HTERT RPE-1 (cell line): ENCODE results near the gene YWHAB.

Source experiments
- in situ Hi-C: fragments of 300-500 bp; cut with MboI; formaldehyde crosslinking; loops from 4 replicates; pipeline ENCODE4 v1.14.3; 2020; ENCODE audit warnings: low sequenced_read_pairs

YWHAB gene

GRCh38 chr20:44950368-44950767, 64.9 kb downstream of the YWHAB start:
- in situ Hi-C loops, result no loop called here

GRCh38 chr20:44952731-44953130, 67.2 kb downstream of the YWHAB start:
- in situ Hi-C loops, result no loop called here

GRCh38 chr20:44954211-44954610, 68.7 kb downstream of the YWHAB start:
- in situ Hi-C loops, result no loop called here

- in situ Hi-C loops, result no loop called here
These were observed 69.8 kb downstream of the YWHAB start for GRCh38 chr20:44955270-44955669.

- in situ Hi-C loops, result no loop called here
These were observed 70.9 kb downstream of the YWHAB start for GRCh38 chr20:44956410-44956809.
